HCT116 (cell line): ENCODE results near the gene TMEM184B. TPM values are rescaled to one million over a fixed set of nuclear protein-coding genes. Genes with fewer than 3 reads are reported as not detected.

ENCODE experiments used
- ATAC-seq: fragments of 200-7000 bp; cut with Tn5 transposase; 2 replicates; pipeline ENCODE4 v1.9.1; 2020; ENCODE audit warnings: mild to moderate bottlenecking, moderate library complexity
- BruUV-seq: library from RNA; stranded (reverse); fragments of 400-500 nt; replicated peaks from 2 replicates; lab custom pipeline; 2021; lab: Mats Ljungman, UMichigan
- CTCF ChIA-PET: fragments of 300-600 bp; sonication (Branson Sonifier 250); formaldehyde crosslinking; loops from one replicate; lab custom pipeline; 2021; ENCODE audit warnings: antibody characterized with exemption; lab: Charles Lee
- POLR2A ChIA-PET: fragments of 300-600, 350-600 bp; sonication (Branson Sonifier 250); formaldehyde crosslinking; loops from one replicate; lab custom pipeline; 2021; ENCODE audit warnings: antibody characterized with exemption; lab: Charles Lee
- RAD21 ChIA-PET, 2 experiments: fragments of 300-600 bp; sonication (Branson Sonifier 250); formaldehyde crosslinking; loops; one replicate each; lab custom pipeline; 2023; ENCODE audit warnings: low total read pairs in 2 of 2; ENCODE audit not compliant: uncharacterized antibody in 2 of 2, unreplicated experiment in 2 of 2, low non-redundant PET in 1 of 2; lab: Charles Lee
- DNase-seq: peaks from one replicate; pipeline ENCODE4 v3.0.0-alpha.2; 2010; ENCODE audit warnings: low read depth, low spot score
- H2AFZ ChIP-seq: fragments of 200-600 bp; shearing (Covaris generic), sonication (generic); 2 replicates; pipeline ENCODE4 v1.6.1; 2017; ENCODE audit warnings: low read depth, mixed run types, mixed read lengths, antibody characterized with exemption, low read length; ENCODE audit not compliant: poor library complexity, severe bottlenecking
- H3K27ac ChIP-seq: 2 replicates; pipeline ENCODE4 v1.5.1; 2012; ENCODE audit warnings: low read depth, low read length
- H3K27me3 ChIP-seq: fragments of 200-600 bp; sonication (generic); 2 replicates; pipeline ENCODE4 v1.6.1; 2016; ENCODE audit warnings: mixed run types, low read length, mixed read lengths; ENCODE audit not compliant: insufficient read depth
- H3K36me3 ChIP-seq, 2 experiments: fragments of 200-500 bp in 1 of 2; fragments of 200-600 bp in 1 of 2; sonication (Bioruptor generic) in 1 of 2; sonication (generic) in 1 of 2; 2 replicates each; pipeline versions ENCODE4 v1.5.1 to v1.6.1; 2014 to 2016; ENCODE audit warnings: low read length in 2 of 2, inconsistent platforms in 1 of 2, mixed read lengths in 1 of 2, mixed run types in 1 of 2; ENCODE audit not compliant: insufficient read depth in 2 of 2, control insufficient read depth in 1 of 2
- H3K4me1 ChIP-seq, 2 experiments: fragments of 200-600 bp in 1 of 2; sonication (generic) in 1 of 2; 2 replicates each; pipeline versions ENCODE4 v1.5.1 to v1.6.1; 2012 to 2017; ENCODE audit warnings: low read length in 2 of 2, inconsistent platforms in 1 of 2, mild to moderate bottlenecking in 1 of 2, mixed read lengths in 1 of 2, mixed run types in 1 of 2, moderate library complexity in 1 of 2; ENCODE audit not compliant: insufficient read depth in 2 of 2, control insufficient read depth in 1 of 2
- H3K4me2 ChIP-seq: fragments of 200-600 bp; sonication (generic); 2 replicates; pipeline ENCODE4 v1.6.1; 2017; ENCODE audit warnings: mixed run types, low read length, mixed read lengths
- H3K4me3 ChIP-seq, 2 experiments: fragments of 200-600 bp in 1 of 2; sonication (generic) in 1 of 2; replicated peaks in 1 of 2; 2 replicates each; pipeline ENCODE4 v1.5.1; 2011 to 2016; ENCODE audit warnings: low read length in 2 of 2, control low read depth in 1 of 2, low read depth in 1 of 2, mild to moderate bottlenecking in 1 of 2, mixed read lengths in 1 of 2, mixed run types in 1 of 2
- H3K79me2 ChIP-seq: fragments of 200-600 bp; sonication (generic); 2 replicates; pipeline ENCODE4 v1.6.1; 2017; ENCODE audit warnings: mild to moderate bottlenecking, mixed run types, low read length, moderate library complexity, mixed read lengths; ENCODE audit not compliant: insufficient read depth
- H3K9ac ChIP-seq: fragments of 200-600 bp; sonication (generic); 2 replicates; pipeline ENCODE4 v1.6.1; 2016; ENCODE audit warnings: low read length, mixed read lengths
- H3K9me2 ChIP-seq: fragments of 200-600 bp; sonication (generic), shearing (Covaris generic); 2 replicates; pipeline ENCODE4 v1.6.1; 2017; ENCODE audit warnings: mixed run types, mild to moderate bottlenecking, moderate library complexity; ENCODE audit not compliant: insufficient read depth
- H3K9me3 ChIP-seq, 2 experiments: fragments of 200-500 bp in 1 of 2; fragments of 200-600 bp in 1 of 2; sonication (Bioruptor generic) in 1 of 2; sonication (generic) in 1 of 2; 2 replicates each; pipeline ENCODE4 v1.6.1; 2014 to 2017; ENCODE audit warnings: low read length in 2 of 2, mixed read lengths in 2 of 2, inconsistent platforms in 1 of 2, low read depth in 1 of 2, mild to moderate bottlenecking in 1 of 2, mixed run types in 1 of 2, moderate library complexity in 1 of 2; ENCODE audit not compliant: control insufficient read depth in 1 of 2, insufficient read depth in 1 of 2
- H4K20me1 ChIP-seq: fragments of 200-600 bp; sonication (generic), shearing (Covaris generic); 2 replicates; pipeline ENCODE4 v1.6.1; 2017; ENCODE audit warnings: mixed run types, mild to moderate bottlenecking, moderate library complexity; ENCODE audit not compliant: insufficient read depth
- ELF1 ChIP-seq: IDR thresholded peaks from 2 replicates; pipeline ENCODE4 v1.6.1; 2012; ENCODE audit warnings: low read depth, borderline replicate concordance
- EZH2 ChIP-seq: fragments of 200-600 bp; sonication (generic); IDR thresholded peaks from 2 replicates; pipeline ENCODE4 v1.6.1; 2017; ENCODE audit warnings: antibody characterized with exemption, mixed run types
- FOSL1 ChIP-seq: IDR thresholded peaks from 2 replicates; pipeline ENCODE4 v1.6.1; 2012; ENCODE audit warnings: low read depth
- POLR2A ChIP-seq: IDR thresholded peaks from 2 replicates; pipeline ENCODE4 v1.7.0; 2011; ENCODE audit warnings: borderline replicate concordance; ENCODE audit not compliant: insufficient read depth, insufficient read length; ENCODE audit errors: extremely low read depth
- POLR2AphosphoS5 ChIP-seq: IDR thresholded peaks from 2 replicates; pipeline ENCODE4 v1.6.1; 2011; ENCODE audit warnings: mild to moderate bottlenecking, low read depth, low read length, moderate library complexity
- RAD21 ChIP-seq: IDR thresholded peaks from 2 replicates; pipeline ENCODE4 v1.6.1; 2012; ENCODE audit warnings: low read depth, mild to moderate bottlenecking
- SIN3A ChIP-seq: IDR thresholded peaks from 2 replicates; pipeline ENCODE4 v1.6.1; 2012; ENCODE audit warnings: low read depth
- SP1 ChIP-seq: IDR thresholded peaks from 2 replicates; pipeline ENCODE4 v1.6.1; 2012; ENCODE audit warnings: low read depth
- SRF ChIP-seq: IDR thresholded peaks from 2 replicates; pipeline ENCODE4 v1.6.1; 2012; ENCODE audit warnings: low read depth
- TCF7L2 ChIP-seq: IDR thresholded peaks from 2 replicates; pipeline ENCODE4 v1.7.0; 2011; ENCODE audit warnings: borderline replicate concordance, inconsistent platforms; ENCODE audit not compliant: insufficient read depth, insufficient read length; ENCODE audit errors: extremely low read depth
- intact Hi-C: fragments of 100-400 bp; cut with micrococcal nuclease; formaldehyde crosslinking; loops from 2 replicates; pipeline ENCODE4 v1.10.0; 2022
- total RNA-seq: library from RNA; stranded (reverse); gene quantifications from one replicate; pipeline ENCODE4 v1.2.1, GENCODE V29; 2021; ENCODE audit not compliant: unreplicated experiment
- TF ChIP-seq, protein P1 (sequence below): IDR thresholded peaks from 2 replicates; pipeline ENCODE4 v1.6.1; 2012; ENCODE audit warnings: low read depth
- TF ChIP-seq, protein P2 (sequence below), 3 experiments: fragments of 200-600 bp in 1 of 3; sonication (generic) in 1 of 3; IDR thresholded peaks in 2 of 3; conservative IDR thresholded peaks in 1 of 3; 2 replicates each; pipeline ENCODE4 v1.5.1; 2012 to 2017; ENCODE audit warnings: low read depth in 2 of 3, low read length in 2 of 3, antibody characterized with exemption in 1 of 3, borderline replicate concordance in 1 of 3, control low read depth in 1 of 3, mild to moderate bottlenecking in 1 of 3, mixed read lengths in 1 of 3, mixed run types in 1 of 3, moderate library complexity in 1 of 3; ENCODE audit not compliant: insufficient read depth in 1 of 3
- TF ChIP-seq, protein P3 (sequence below): IDR thresholded peaks from 2 replicates; pipeline ENCODE4 v1.6.1; 2012

TMEM184B gene
- total RNA-seq, 1 experiment from 2014 or later, result 66.0 TPM

DNA sequence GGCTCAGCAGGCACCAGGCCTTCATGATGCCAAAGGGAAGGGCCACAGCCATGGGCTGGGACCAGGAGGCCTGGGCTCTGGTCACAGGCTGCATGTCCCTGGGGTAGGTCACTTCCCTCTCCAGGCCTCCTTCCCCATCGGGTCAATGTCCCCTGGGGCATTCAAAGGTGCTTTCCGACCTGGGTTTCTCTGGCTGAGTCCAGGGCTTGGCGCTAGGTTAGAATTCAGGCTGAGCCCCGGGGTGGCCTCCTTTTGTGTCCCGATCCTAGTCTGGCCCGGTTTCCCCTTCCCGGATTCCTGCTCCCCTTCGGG lies 58.9 kb downstream of the TMEM184B start (continued):
- TF ChIP-seq, protein P1, sequence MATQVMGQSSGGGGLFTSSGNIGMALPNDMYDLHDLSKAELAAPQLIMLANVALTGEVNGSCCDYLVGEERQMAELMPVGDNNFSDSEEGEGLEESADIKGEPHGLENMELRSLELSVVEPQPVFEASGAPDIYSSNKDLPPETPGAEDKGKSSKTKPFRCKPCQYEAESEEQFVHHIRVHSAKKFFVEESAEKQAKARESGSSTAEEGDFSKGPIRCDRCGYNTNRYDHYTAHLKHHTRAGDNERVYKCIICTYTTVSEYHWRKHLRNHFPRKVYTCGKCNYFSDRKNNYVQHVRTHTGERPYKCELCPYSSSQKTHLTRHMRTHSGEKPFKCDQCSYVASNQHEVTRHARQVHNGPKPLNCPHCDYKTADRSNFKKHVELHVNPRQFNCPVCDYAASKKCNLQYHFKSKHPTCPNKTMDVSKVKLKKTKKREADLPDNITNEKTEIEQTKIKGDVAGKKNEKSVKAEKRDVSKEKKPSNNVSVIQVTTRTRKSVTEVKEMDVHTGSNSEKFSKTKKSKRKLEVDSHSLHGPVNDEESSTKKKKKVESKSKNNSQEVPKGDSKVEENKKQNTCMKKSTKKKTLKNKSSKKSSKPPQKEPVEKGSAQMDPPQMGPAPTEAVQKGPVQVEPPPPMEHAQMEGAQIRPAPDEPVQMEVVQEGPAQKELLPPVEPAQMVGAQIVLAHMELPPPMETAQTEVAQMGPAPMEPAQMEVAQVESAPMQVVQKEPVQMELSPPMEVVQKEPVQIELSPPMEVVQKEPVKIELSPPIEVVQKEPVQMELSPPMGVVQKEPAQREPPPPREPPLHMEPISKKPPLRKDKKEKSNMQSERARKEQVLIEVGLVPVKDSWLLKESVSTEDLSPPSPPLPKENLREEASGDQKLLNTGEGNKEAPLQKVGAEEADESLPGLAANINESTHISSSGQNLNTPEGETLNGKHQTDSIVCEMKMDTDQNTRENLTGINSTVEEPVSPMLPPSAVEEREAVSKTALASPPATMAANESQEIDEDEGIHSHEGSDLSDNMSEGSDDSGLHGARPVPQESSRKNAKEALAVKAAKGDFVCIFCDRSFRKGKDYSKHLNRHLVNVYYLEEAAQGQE, result no peak
- TF ChIP-seq, all 23 proteins: peak for 0

DNA sequence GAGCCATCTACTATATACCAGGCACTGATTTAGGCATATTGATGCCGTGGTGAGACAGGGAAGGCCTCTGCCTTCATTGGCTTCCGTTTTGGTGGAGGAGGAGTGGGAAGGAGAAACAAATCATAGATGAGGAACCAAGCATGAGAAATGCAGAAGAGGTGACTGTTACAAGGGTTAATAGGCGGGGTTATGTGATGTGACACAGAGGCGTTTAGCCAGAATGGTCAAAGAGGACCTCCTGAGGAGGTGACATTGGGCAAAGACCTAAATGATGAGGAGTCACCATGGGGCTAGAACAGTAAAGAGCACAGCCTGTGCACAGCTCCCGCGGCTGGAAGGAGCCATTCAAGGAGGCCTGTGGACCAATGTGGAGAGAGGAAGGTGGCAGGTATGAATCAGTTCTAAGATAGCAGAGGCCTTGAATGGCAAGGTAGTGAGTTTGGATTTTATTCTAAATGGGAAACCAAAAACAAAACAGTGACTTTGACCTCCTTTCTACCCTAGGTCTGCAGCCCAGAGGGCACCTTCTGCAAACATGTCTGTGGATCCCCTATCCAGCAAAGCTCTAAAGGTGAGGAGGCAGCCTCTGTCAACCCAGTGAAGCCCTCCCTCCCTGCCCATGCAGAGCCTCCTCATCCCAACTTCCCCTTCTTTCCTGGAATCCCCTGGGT lies 59.4 kb downstream of the TMEM184B start:
- Histone ChIP-seq H3K9me2 (no peaks in the 10 kb centered on the region), H3K27ac (no peak overlapping the region), H3K9ac (no peak overlapping the region), H3K79me2 (peaks cover 42% of the 10 kb centered on the region), H4K20me1 (no peaks in the 10 kb centered on the region), H3K27me3 (no peaks in the 10 kb centered on the region), H2AFZ (no peak overlapping the region), H3K36me3 (peaks cover 0 to 13% of the 10 kb centered on the region in 2 experiments; a peak in 2 of 4 replicates), H3K9me3 (no peaks in the 10 kb centered on the region)
- ChIA-PET POLR2A (no interaction called here), CTCF (no interaction called here)
- no TSS peak for BruUV-seq
- no peak for DNase-seq
- intact Hi-C loops, result no loop called here
- TF ChIP-seq SRF, result no peak
- TF ChIP-seq ELF1, result no peak
- no peak for TF ChIP-seq POLR2A
- TF ChIP-seq, protein P2, sequence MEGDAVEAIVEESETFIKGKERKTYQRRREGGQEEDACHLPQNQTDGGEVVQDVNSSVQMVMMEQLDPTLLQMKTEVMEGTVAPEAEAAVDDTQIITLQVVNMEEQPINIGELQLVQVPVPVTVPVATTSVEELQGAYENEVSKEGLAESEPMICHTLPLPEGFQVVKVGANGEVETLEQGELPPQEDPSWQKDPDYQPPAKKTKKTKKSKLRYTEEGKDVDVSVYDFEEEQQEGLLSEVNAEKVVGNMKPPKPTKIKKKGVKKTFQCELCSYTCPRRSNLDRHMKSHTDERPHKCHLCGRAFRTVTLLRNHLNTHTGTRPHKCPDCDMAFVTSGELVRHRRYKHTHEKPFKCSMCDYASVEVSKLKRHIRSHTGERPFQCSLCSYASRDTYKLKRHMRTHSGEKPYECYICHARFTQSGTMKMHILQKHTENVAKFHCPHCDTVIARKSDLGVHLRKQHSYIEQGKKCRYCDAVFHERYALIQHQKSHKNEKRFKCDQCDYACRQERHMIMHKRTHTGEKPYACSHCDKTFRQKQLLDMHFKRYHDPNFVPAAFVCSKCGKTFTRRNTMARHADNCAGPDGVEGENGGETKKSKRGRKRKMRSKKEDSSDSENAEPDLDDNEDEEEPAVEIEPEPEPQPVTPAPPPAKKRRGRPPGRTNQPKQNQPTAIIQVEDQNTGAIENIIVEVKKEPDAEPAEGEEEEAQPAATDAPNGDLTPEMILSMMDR (IDR thresholded peaks at IDR 0.05 in 2 of 3, conservative IDR thresholded peaks at IDR 0.05 in 1 of 3; ENCODE audit: borderline replicate concordance in 1 of 3, insufficient read depth in 1 of 3, low read depth in 2 of 3, low read length in 2 of 3), result no peak
- no peak for TF ChIP-seq SIN3A
- no peak for TF ChIP-seq RAD21
- TF ChIP-seq POLR2AphosphoS5, result no peak
- no peak for TF ChIP-seq FOSL1
- TF ChIP-seq TCF7L2, result no peak
- TF ChIP-seq SP1, result no peak
- TF ChIP-seq, protein P3, sequence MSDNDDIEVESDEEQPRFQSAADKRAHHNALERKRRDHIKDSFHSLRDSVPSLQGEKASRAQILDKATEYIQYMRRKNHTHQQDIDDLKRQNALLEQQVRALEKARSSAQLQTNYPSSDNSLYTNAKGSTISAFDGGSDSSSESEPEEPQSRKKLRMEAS, result no peak
- no peak for TF ChIP-seq EZH2
- TF ChIP-seq, all 23 proteins: peak for 0
- RAD21 ChIA-PET, result no interaction called here
- Histone ChIP-seq H3K4me3 (no peak overlapping the region), H3K4me1 (peaks cover 12 to 42% of the 10 kb centered on the region in 2 experiments), H3K4me2 (no peak overlapping the region)
- ATAC-seq, result no peak
